Activated naive CD4-positive, alpha-beta T cell treated with anti-CD3 and anti-CD28 coated beads for 36 hours (primary cell): ENCODE data around the gene TFPT. TPM values are rescaled to one million over a fixed set of nuclear protein-coding genes. Genes with fewer than 3 reads are reported as not detected.
A peak's percentile ranks its signal among the peaks of the same experiment; 100 is the strongest.

Experiments
- CTCF ChIA-PET: fragments of 350-600 bp; sonication (Branson Sonifier 250); formaldehyde crosslinking; loops from one replicate; lab custom pipeline; 2021; ENCODE audit warnings: antibody characterized with exemption; lab: Charles Lee
- DNase-seq: peaks from one replicate; pipeline ENCODE4 v3.0.0-alpha.2; 2020
- H3K27ac Mint-ChIP-seq: one replicate; pipeline ENCODE4 v1.8.0; 2021; ENCODE audit warnings: mild to moderate bottlenecking, mixed read lengths
- H3K27me3 Mint-ChIP-seq: one replicate; pipeline ENCODE4 v1.8.0; 2021; ENCODE audit warnings: low read depth, mixed read lengths
- H3K36me3 Mint-ChIP-seq: one replicate; pipeline ENCODE4 v1.8.0; 2021; ENCODE audit warnings: low read depth, mixed read lengths
- H3K4me1 Mint-ChIP-seq: one replicate; pipeline ENCODE4 v1.8.0; 2021; ENCODE audit warnings: low read depth, mixed read lengths
- H3K4me3 Mint-ChIP-seq: one replicate; pipeline ENCODE4 v1.8.0; 2021; ENCODE audit warnings: mild to moderate bottlenecking, moderate library complexity, mixed read lengths
- H3K9me3 Mint-ChIP-seq: one replicate; pipeline ENCODE4 v1.8.0; 2021; ENCODE audit warnings: mixed read lengths
- intact Hi-C: fragments of 100-400 bp; cut with micrococcal nuclease; formaldehyde crosslinking; loops from one replicate; pipeline ENCODE4 v1.15.1; 2023
- total RNA-seq, 2 experiments: library from RNA; stranded (reverse); gene quantifications; one replicate each; pipeline ENCODE4 v1.2.3, GENCODE V29; 2021

TFPT gene
- total RNA-seq, 2 experiments from 2014 or later, result 17.0 to 17.3 TPM

GRCh38 chr19:54156490-54156889, 41.0 kb upstream of the TFPT start:
- intact Hi-C loops, result no loop called here
- peak overlapping the region; percentile 56 for H3K27ac Mint-ChIP-seq
- peaks cover 35% of the 10 kb centered on the region for H3K36me3 Mint-ChIP-seq
- H3K9me3 Mint-ChIP-seq, result no peaks in the 10 kb centered on the region
- no peaks in the 10 kb centered on the region for H3K27me3 Mint-ChIP-seq
- no peak overlapping the region for H3K4me3 Mint-ChIP-seq
- CTCF ChIA-PET, result no interaction called here
- H3K4me1 Mint-ChIP-seq, result peaks cover 54% of the 10 kb centered on the region
- no peak for DNase-seq

- Mint-ChIP-seq H3K27ac (no peak overlapping the region), H3K36me3 (peaks cover 40% of the 10 kb centered on the region), H3K27me3 (no peaks in the 10 kb centered on the region), H3K4me3 (no peak overlapping the region), H3K9me3 (no peaks in the 10 kb centered on the region), H3K4me1 (peaks cover 50% of the 10 kb centered on the region)
- CTCF ChIA-PET, result no interaction called here
- intact Hi-C loops, result no loop called here
- no peak for DNase-seq
These were observed 40.2 kb upstream of the TFPT start for GRCh38 chr19:54155694-54156093.

DNA sequence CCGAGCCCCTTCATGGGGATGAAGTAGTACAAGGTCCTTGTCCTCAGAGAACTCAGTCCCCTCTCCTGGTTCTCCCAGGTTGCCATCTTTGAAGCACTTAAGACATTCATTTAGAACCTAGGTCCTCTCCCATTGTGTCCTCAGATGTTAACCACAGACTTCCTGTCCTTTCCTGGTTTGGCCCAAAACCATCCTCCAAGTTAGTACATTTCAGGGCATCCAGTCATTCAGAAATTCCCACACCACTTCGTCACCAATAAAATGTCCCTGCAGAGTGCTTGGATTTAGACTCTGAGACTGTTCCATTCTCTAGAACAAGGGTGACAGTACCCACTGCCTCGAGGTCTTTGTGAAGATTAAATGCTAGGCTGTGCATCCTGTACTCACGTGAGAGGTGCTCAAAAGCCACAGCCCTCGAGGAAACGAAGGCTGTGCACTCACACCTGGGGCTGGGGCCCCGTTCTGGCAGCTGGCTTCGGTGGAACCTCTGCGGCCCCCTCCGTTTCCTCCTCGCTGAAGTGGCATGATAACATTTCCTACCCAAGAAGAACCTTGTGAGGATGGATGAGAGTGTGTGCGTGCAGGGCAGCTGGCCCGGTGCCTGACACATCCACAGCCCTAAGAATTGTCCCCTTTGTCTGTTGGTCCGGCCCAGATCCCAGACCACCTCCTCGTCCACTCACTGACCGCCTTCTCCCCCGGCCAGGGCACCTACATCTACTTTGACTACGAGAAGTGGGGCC, 39.3 kb upstream of the TFPT start:
- Mint-ChIP-seq H3K36me3 (peaks cover 43% of the 10 kb centered on the region), H3K9me3 (no peaks in the 10 kb centered on the region), H3K27ac (peak overlapping the region; percentile 81), H3K4me1 (peaks cover 43% of the 10 kb centered on the region), H3K27me3 (no peaks in the 10 kb centered on the region), H3K4me3 (no peak overlapping the region)
- CTCF ChIA-PET, result no interaction called here
- peak; percentile 54 for DNase-seq
- intact Hi-C loops, result no loop called here

- H3K27me3 Mint-ChIP-seq, result no peaks in the 10 kb centered on the region
- no peaks in the 10 kb centered on the region for H3K9me3 Mint-ChIP-seq
- H3K4me3 Mint-ChIP-seq, result no peak overlapping the region
- peaks cover 43% of the 10 kb centered on the region for H3K4me1 Mint-ChIP-seq
- CTCF ChIA-PET, result no interaction called here
- no peak for DNase-seq
- peak overlapping the region; percentile 81 for H3K27ac Mint-ChIP-seq
- H3K36me3 Mint-ChIP-seq, result peaks cover 45% of the 10 kb centered on the region
- intact Hi-C loops, result no loop called here
These were observed 38.4 kb upstream of the TFPT start for GRCh38 chr19:54153731-54154326.

GRCh38 chr19:54152878-54153524, 37.5 kb upstream of the TFPT start:
- Mint-ChIP-seq H3K27ac (peak overlapping the region; percentile 7), H3K9me3 (no peaks in the 10 kb centered on the region), H3K36me3 (peaks cover 45% of the 10 kb centered on the region), H3K27me3 (no peaks in the 10 kb centered on the region), H3K4me1 (peaks cover 35% of the 10 kb centered on the region), H3K4me3 (no peak overlapping the region)
- intact Hi-C loops, result no loop called here
- no peak for DNase-seq
- CTCF ChIA-PET, result no interaction called here

GRCh38 chr19:54152267-54152666, 36.8 kb upstream of the TFPT start:
- Mint-ChIP-seq H3K27ac (no peak overlapping the region), H3K4me1 (peaks cover 34% of the 10 kb centered on the region), H3K36me3 (peaks cover 50% of the 10 kb centered on the region), H3K4me3 (no peak overlapping the region), H3K27me3 (no peaks in the 10 kb centered on the region), H3K9me3 (no peaks in the 10 kb centered on the region)
- CTCF ChIA-PET, result no interaction called here
- no peak for DNase-seq
- intact Hi-C loops, result no loop called here

GRCh38 chr19:54151362-54152035, 36.0 kb upstream of the TFPT start:
- CTCF ChIA-PET, result no interaction called here

GRCh38 chr19:54149021-54149812, 33.8 kb upstream of the TFPT start:
- intact Hi-C loops, result no loop called here
- no peaks in the 10 kb centered on the region for H3K27me3 Mint-ChIP-seq
- CTCF ChIA-PET, result no interaction called here
- no peak for DNase-seq
- peak overlapping the region; percentile 4 for H3K27ac Mint-ChIP-seq
- peaks cover 53% of the 10 kb centered on the region for H3K36me3 Mint-ChIP-seq
- H3K4me3 Mint-ChIP-seq, result no peak overlapping the region
- peaks cover 13% of the 10 kb centered on the region for H3K4me1 Mint-ChIP-seq
- H3K9me3 Mint-ChIP-seq, result no peaks in the 10 kb centered on the region

More at GRCh38 chr19:54151362-54152035, 36.0 kb upstream of the TFPT start:
- Mint-ChIP-seq H3K4me3 (no peak overlapping the region), H3K36me3 (peaks cover 52% of the 10 kb centered on the region), H3K4me1 (peaks cover 26% of the 10 kb centered on the region), H3K27me3 (no peaks in the 10 kb centered on the region), H3K27ac (no peak overlapping the region), H3K9me3 (no peaks in the 10 kb centered on the region)
- intact Hi-C loops, result no loop called here
- DNase-seq, result no peak

DNA sequence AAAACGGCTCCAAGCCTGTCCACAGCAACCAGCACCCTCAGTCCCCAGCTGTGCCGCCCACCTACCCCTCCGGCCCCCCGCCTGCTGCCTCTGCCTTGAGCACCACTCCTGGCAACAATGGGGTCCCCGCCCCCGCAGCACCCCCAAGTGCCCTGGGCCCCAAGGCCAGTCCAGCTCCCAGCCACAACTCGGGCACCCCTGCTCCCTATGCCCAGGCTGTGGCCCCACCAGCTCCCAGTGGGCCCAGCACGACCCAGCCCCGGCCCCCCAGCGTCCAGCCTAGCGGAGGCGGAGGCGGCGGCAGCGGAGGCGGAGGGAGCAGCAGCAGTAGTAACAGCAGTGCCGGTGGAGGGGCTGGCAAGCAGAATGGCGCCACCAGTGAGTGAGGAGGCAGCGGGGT, 32.7 kb upstream of the TFPT start:
- no peak overlapping the region for H3K27ac Mint-ChIP-seq
- peaks cover 53% of the 10 kb centered on the region for H3K36me3 Mint-ChIP-seq
- intact Hi-C loops, result no loop called here
- CTCF ChIA-PET, result no interaction called here
- H3K27me3 Mint-ChIP-seq, result no peaks in the 10 kb centered on the region
- H3K4me3 Mint-ChIP-seq, result no peak overlapping the region
- H3K9me3 Mint-ChIP-seq, result no peaks in the 10 kb centered on the region
- peaks cover 3% of the 10 kb centered on the region for H3K4me1 Mint-ChIP-seq
- DNase-seq, result no peak

DNA sequence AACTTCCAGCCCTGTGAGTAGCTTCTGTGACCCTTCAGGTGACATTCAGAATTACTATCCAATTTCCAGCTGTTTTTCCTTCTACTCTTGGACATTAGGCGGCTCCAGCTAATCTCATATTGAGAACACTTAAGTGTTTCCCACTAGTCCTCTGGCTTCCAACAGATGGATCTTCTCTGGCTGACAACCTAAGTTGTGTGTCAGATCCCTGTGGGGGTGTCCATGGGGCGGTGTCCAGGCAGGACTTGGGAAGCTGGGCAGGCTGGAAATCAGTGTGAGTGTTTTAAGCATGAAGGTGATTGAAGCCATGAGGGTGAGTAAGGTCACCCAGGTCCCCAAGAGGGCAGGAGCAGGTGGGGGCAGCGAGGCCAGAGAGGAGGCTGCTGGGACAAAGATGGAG, 32.2 kb upstream of the TFPT start:
- no peak overlapping the region for H3K4me3 Mint-ChIP-seq
- intact Hi-C loops, result no loop called here
- no peak overlapping the region for H3K27ac Mint-ChIP-seq
- H3K27me3 Mint-ChIP-seq, result no peaks in the 10 kb centered on the region
- no peak for DNase-seq
- peaks cover 2% of the 10 kb centered on the region for H3K4me1 Mint-ChIP-seq
- H3K9me3 Mint-ChIP-seq, result no peaks in the 10 kb centered on the region
- CTCF ChIA-PET, result no interaction called here
- peaks cover 57% of the 10 kb centered on the region for H3K36me3 Mint-ChIP-seq

DNA sequence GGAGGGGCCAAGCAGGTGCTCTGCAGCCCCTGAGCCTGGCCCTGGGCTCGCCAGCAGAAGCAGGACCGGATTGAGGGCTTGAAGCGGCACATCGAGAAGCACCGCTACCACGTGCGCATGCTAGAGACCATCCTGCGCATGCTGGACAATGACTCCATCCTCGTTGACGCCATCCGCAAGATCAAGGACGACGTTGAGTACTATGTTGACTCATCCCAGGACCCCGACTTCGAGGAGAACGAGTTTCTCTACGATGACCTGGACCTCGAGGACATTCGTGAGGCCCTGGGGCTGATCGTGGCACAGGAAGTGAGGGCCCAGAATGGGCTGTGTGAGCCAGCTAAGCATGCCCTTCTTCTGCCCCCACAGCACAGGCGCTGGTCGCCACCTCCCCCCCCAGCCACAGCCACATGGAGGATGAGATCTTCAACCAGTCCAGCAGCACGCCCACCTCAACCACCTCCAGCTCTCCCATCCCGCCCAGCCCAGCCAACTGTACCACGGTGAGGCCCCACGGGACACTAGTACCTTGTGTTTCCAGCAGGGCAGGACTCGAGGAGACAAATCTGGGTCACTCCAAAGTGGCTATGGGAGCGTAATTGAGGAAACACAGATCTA, 30.2 kb upstream of the TFPT start:
- intact Hi-C loops, result no loop called here
- DNase-seq, result no peak
- CTCF ChIA-PET, result no interaction called here
- no peaks in the 10 kb centered on the region for H3K27me3 Mint-ChIP-seq
- H3K9me3 Mint-ChIP-seq, result no peaks in the 10 kb centered on the region
- no peak overlapping the region for H3K4me3 Mint-ChIP-seq
- H3K27ac Mint-ChIP-seq, result no peak overlapping the region
- H3K4me1 Mint-ChIP-seq, result peaks cover 6% of the 10 kb centered on the region
- peaks cover 49% of the 10 kb centered on the region for H3K36me3 Mint-ChIP-seq
